Inflammatory macrophage (primary cell): ENCODE results near the gene MCTP1.

Experiments used
- DNase-seq, 2 donors: peaks; one replicate each; pipeline ENCODE4 v3.0.0-alpha.2; 2020 to 2022

Gene MCTP1

GRCh38 chr5:94802450-94802849, 482.4 kb downstream of the MCTP1 start:
- DNase-seq: no peak

- no peak for DNase-seq
These were observed 488.3 kb downstream of the MCTP1 start for GRCh38 chr5:94796586-94796985.

- peak; percentile 28 to 55 for DNase-seq
These were observed 491.1 kb downstream of the MCTP1 start for GRCh38 chr5:94793816-94794198.

GRCh38 chr5:94793113-94793815, 491.6 kb downstream of the MCTP1 start:
- DNase-seq: peak; percentile 7 to 13

GRCh38 chr5:94791829-94792228, 493.1 kb downstream of the MCTP1 start:
- DNase-seq: no peak

- DNase-seq: no peak
These were observed 496.4 kb downstream of the MCTP1 start for GRCh38 chr5:94788527-94788926.

- no peak for DNase-seq
These were observed 500.1 kb downstream of the MCTP1 start for GRCh38 chr5:94784536-94785505.

GRCh38 chr5:94782383-94782782, 502.5 kb downstream of the MCTP1 start:
- DNase-seq: no peak

- DNase-seq: no peak
These were observed 505.2 kb downstream of the MCTP1 start for GRCh38 chr5:94779684-94780083.

GRCh38 chr5:94778732-94779131, 506.2 kb downstream of the MCTP1 start:
- DNase-seq: no peak

- no peak for DNase-seq
These were observed 506.6 kb downstream of the MCTP1 start for GRCh38 chr5:94778299-94778698.

GRCh38 chr5:94777056-94777880, 507.6 kb downstream of the MCTP1 start:
- DNase-seq: no peak

GRCh38 chr5:94776167-94776566, 508.7 kb downstream of the MCTP1 start:
- no peak for DNase-seq

GRCh38 chr5:94775088-94775487, 509.8 kb downstream of the MCTP1 start:
- DNase-seq: no peak

GRCh38 chr5:94771742-94772141, 513.2 kb downstream of the MCTP1 start:
- no peak for DNase-seq

- no peak for DNase-seq
These were observed 514.9 kb downstream of the MCTP1 start for GRCh38 chr5:94769996-94770395.

- DNase-seq: no peak
These were observed 523.1 kb downstream of the MCTP1 start for GRCh38 chr5:94761786-94762185.

- DNase-seq: no peak
These were observed 523.8 kb downstream of the MCTP1 start for GRCh38 chr5:94761055-94761454.

- DNase-seq: no peak
These were observed 524.9 kb downstream of the MCTP1 start for GRCh38 chr5:94759961-94760360.

- DNase-seq: no peak
These were observed 525.9 kb downstream of the MCTP1 start for GRCh38 chr5:94759022-94759421.

GRCh38 chr5:94754824-94755223, 530.1 kb downstream of the MCTP1 start:
- no peak for DNase-seq

- no peak for DNase-seq
These were observed 533.4 kb downstream of the MCTP1 start for GRCh38 chr5:94751460-94751859.

GRCh38 chr5:94750681-94751080, 534.2 kb downstream of the MCTP1 start:
- DNase-seq: no peak
